Gastroesophageal sphincter (tissue), 3 donors: Measurements from ENCODE around the gene BIVM.

Experiments
- POLR2A ChIP-seq, 2 donors: fragments of 450-650 bp; IDR thresholded peaks; one replicate each; pipeline ENCODE4 v1.6.1; 2017; ENCODE audit warnings: antibody characterized with exemption in 2 of 2, mild to moderate bottlenecking in 2 of 2, moderate library complexity in 1 of 2
- TF ChIP-seq, protein P1 (sequence below), 4 experiments: fragments of 200-600 bp in 2 of 4; fragments of 450-650 bp in 2 of 4; sonication (generic) in 1 of 4; IDR thresholded peaks; one replicate each; pipeline ENCODE4 v1.5.1; 2017 to 2019; ENCODE audit warnings: antibody characterized with exemption in 4 of 4, mild to moderate bottlenecking in 2 of 4, moderate library complexity in 2 of 4

- TF ChIP-seq, protein P1, sequence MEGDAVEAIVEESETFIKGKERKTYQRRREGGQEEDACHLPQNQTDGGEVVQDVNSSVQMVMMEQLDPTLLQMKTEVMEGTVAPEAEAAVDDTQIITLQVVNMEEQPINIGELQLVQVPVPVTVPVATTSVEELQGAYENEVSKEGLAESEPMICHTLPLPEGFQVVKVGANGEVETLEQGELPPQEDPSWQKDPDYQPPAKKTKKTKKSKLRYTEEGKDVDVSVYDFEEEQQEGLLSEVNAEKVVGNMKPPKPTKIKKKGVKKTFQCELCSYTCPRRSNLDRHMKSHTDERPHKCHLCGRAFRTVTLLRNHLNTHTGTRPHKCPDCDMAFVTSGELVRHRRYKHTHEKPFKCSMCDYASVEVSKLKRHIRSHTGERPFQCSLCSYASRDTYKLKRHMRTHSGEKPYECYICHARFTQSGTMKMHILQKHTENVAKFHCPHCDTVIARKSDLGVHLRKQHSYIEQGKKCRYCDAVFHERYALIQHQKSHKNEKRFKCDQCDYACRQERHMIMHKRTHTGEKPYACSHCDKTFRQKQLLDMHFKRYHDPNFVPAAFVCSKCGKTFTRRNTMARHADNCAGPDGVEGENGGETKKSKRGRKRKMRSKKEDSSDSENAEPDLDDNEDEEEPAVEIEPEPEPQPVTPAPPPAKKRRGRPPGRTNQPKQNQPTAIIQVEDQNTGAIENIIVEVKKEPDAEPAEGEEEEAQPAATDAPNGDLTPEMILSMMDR (IDR thresholded peaks at IDR 0.05) = no peak
- TF ChIP-seq POLR2A (IDR thresholded peaks at IDR 0.05) = no peak
Observed at GRCh38 chr13:102770435-102770834, 28.5 kb upstream of the BIVM start.
